KMS-11 (cell line): ENCODE data around the gene PHLDA2.

ENCODE experiments used
- H2AFZ ChIP-seq: fragments of 200-600 bp; sonication (generic); 2 replicates; pipeline ENCODE4 v1.6.1; 2016; ENCODE audit warnings: antibody characterized with exemption, mixed run types, low read depth
- H3K27ac ChIP-seq: fragments of 200-600 bp; sonication (generic); 2 replicates; pipeline ENCODE4 v1.6.1; 2016; ENCODE audit warnings: mild to moderate bottlenecking, mixed run types
- H3K27me3 ChIP-seq: fragments of 200-600 bp; sonication (generic); 2 replicates; pipeline ENCODE4 v1.6.1; 2017; ENCODE audit warnings: mild to moderate bottlenecking, low read depth, mixed run types, moderate library complexity; ENCODE audit not compliant: insufficient read depth
- H3K36me3 ChIP-seq: fragments of 200-600 bp; sonication (generic); 2 replicates; pipeline ENCODE4 v1.6.1; 2017; ENCODE audit warnings: mild to moderate bottlenecking, mixed run types; ENCODE audit not compliant: insufficient read depth
- H3K4me1 ChIP-seq: fragments of 200-600 bp; sonication (generic); 2 replicates; pipeline ENCODE4 v1.6.1; 2016; ENCODE audit warnings: mild to moderate bottlenecking, low read depth, mixed run types; ENCODE audit not compliant: poor library complexity, severe bottlenecking
- H3K4me2 ChIP-seq: fragments of 200-600 bp; sonication (generic); 2 replicates; pipeline ENCODE4 v1.7.0; 2016; ENCODE audit warnings: mild to moderate bottlenecking, mixed run types
- H3K4me3 ChIP-seq: fragments of 200-600 bp; sonication (generic); IDR thresholded peaks from 2 replicates; pipeline ENCODE4 v1.6.1; 2017; ENCODE audit warnings: low read depth, low read length, mixed read lengths; ENCODE audit not compliant: insufficient read depth
- H3K79me2 ChIP-seq: fragments of 200-600 bp; sonication (generic); 2 replicates; pipeline ENCODE4 v1.6.1; 2016; ENCODE audit warnings: low read depth, mixed run types; ENCODE audit not compliant: insufficient read depth
- H3K9ac ChIP-seq: fragments of 200-600 bp; sonication (generic); 2 replicates; pipeline ENCODE4 v1.6.1; 2016; ENCODE audit warnings: mild to moderate bottlenecking, mixed run types
- H4K20me1 ChIP-seq: fragments of 200-600 bp; sonication (generic); 2 replicates; pipeline ENCODE4 v1.6.1; 2016; ENCODE audit warnings: mild to moderate bottlenecking, mixed run types; ENCODE audit not compliant: insufficient read depth
- CTCF ChIP-seq: fragments of 200-600 bp; sonication (generic); conservative IDR thresholded peaks from 2 replicates; pipeline ENCODE4 v1.6.1; 2017; ENCODE audit warnings: low read depth, mild to moderate bottlenecking, antibody characterized with exemption, low read length, moderate library complexity, mixed read lengths

Gene PHLDA2

GRCh38 chr11:2919188-2919587, 10.0 kb downstream of the PHLDA2 start:
- Histone ChIP-seq H3K4me2 (no peak overlapping the region), H3K79me2 (no peaks in the 10 kb centered on the region), H4K20me1 (no peaks in the 10 kb centered on the region), H3K36me3 (no peaks in the 10 kb centered on the region), H3K9ac (no peak overlapping the region), H3K27ac (no peak overlapping the region), H3K4me3 (no peak overlapping the region), H2AFZ (no peak overlapping the region), H3K27me3 (peaks cover 6% of the 10 kb centered on the region; the same call in 1 of the 2 replicates), H3K4me1 (no peaks in the 10 kb centered on the region)
- TF ChIP-seq CTCF, result no peak

DNA sequence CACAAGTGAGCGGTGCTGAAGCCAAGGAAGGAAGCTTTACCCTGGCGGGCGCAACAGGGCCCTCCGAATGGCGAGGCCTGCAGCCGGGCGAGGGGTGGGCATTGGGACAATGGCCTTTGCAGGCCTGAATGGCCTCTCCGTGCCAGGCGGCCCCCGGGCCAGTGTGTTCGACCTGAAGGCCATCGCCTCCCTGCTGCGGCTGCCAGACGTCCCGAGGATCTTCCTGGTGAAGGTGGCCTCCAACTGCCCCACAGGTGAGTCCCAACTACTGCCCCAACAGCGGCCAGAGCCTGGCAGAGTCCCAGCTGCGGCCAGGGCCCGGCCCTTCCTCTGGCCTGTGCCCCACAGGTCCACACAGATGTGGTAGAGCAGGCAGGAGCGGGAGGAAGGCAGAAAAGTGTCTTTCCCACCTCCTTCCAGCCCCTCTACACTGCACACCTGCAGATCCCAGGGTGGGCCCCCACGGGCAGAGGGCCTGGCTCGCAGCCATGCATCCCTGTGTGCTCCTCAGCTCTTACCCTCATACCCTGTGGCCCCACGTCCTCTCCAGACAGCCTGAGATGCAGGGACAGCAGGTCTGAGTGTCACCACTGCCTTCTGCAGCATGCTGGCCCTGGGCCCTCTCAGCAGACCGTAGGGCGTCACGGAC, 11.3 kb downstream of the PHLDA2 start:
- H3K36me3 ChIP-seq, result no peaks in the 10 kb centered on the region
- no peak overlapping the region for H2AFZ ChIP-seq
- H3K4me1 ChIP-seq, result no peaks in the 10 kb centered on the region
- no peak overlapping the region for H3K27ac ChIP-seq
- no peaks in the 10 kb centered on the region for H4K20me1 ChIP-seq
- H3K9ac ChIP-seq, result no peak overlapping the region
- H3K4me3 ChIP-seq, result no peak overlapping the region
- TF ChIP-seq CTCF, result no peak
- H3K4me2 ChIP-seq, result no peak overlapping the region
- peaks cover 6% of the 10 kb centered on the region; the same call in 1 of the 2 replicates for H3K27me3 ChIP-seq
- H3K79me2 ChIP-seq, result no peaks in the 10 kb centered on the region

GRCh38 chr11:2916892-2917645, 12.2 kb downstream of the PHLDA2 start:
- Histone ChIP-seq H3K4me3 (no peak overlapping the region), H4K20me1 (no peaks in the 10 kb centered on the region), H3K27me3 (peaks cover 6% of the 10 kb centered on the region; the same call in 1 of the 2 replicates), H3K9ac (no peak overlapping the region), H2AFZ (no peak overlapping the region), H3K4me1 (no peaks in the 10 kb centered on the region), H3K79me2 (no peaks in the 10 kb centered on the region), H3K36me3 (no peaks in the 10 kb centered on the region), H3K27ac (no peak overlapping the region), H3K4me2 (no peak overlapping the region)
- TF ChIP-seq CTCF, result no peak

DNA sequence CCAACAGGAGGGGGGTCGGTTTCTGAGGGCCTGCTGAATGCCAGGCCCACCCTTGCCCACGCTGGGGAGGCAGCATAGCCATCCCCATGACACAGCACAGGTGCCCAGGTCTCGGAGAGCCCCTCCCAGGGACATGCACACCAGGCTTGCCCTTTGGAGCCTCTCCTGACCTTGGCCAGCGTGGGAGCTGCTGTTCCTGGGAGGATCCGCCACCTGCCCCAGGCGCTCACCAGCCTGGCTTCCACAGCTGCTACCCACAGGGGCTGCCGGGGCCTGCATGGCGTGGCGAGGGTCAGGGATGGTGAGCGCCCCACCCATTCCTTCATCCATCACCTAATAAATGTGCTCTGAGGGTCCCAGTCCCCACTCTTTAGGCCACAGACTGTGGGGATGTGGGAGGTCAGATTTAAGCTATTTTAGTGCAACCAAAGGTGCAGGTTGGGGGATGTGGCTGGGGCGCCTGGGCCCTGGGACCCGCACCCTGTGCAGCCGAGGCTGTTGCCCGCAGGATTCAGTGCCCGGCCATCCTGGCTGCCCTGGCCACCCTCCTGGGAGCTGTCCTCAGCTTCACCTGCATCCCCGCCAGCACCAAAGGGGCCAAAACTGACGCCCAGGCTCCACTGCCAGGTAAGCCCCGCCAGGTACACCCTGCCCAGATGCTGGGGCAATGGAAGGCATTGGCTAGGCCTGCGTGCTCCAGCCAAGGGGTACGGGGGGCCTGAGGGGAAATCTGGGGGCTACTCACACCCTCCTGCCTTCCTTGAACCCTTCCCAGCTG, 12.9 kb downstream of the PHLDA2 start:
- TF ChIP-seq CTCF, result no peak
- peaks cover 6% of the 10 kb centered on the region; the same call in 1 of the 2 replicates for H3K27me3 ChIP-seq
- no peak overlapping the region for H3K4me2 ChIP-seq
- H3K9ac ChIP-seq, result no peak overlapping the region
- no peak overlapping the region for H3K27ac ChIP-seq
- H2AFZ ChIP-seq, result no peak overlapping the region
- no peaks in the 10 kb centered on the region for H3K36me3 ChIP-seq
- no peaks in the 10 kb centered on the region for H3K4me1 ChIP-seq
- H3K79me2 ChIP-seq, result no peaks in the 10 kb centered on the region
- H4K20me1 ChIP-seq, result no peaks in the 10 kb centered on the region
- no peak overlapping the region for H3K4me3 ChIP-seq
